AG20443 (cell line): Measurements from ENCODE around the gene DRAM2.
A peak's percentile ranks its signal among the peaks of the same experiment; 100 is the strongest.

Experiments
- DNase-seq: peaks from one replicate; pipeline ENCODE4 v3.0.0; 2012; ENCODE audit warnings: low spot score, mixed read lengths

Gene DRAM2

DNA sequence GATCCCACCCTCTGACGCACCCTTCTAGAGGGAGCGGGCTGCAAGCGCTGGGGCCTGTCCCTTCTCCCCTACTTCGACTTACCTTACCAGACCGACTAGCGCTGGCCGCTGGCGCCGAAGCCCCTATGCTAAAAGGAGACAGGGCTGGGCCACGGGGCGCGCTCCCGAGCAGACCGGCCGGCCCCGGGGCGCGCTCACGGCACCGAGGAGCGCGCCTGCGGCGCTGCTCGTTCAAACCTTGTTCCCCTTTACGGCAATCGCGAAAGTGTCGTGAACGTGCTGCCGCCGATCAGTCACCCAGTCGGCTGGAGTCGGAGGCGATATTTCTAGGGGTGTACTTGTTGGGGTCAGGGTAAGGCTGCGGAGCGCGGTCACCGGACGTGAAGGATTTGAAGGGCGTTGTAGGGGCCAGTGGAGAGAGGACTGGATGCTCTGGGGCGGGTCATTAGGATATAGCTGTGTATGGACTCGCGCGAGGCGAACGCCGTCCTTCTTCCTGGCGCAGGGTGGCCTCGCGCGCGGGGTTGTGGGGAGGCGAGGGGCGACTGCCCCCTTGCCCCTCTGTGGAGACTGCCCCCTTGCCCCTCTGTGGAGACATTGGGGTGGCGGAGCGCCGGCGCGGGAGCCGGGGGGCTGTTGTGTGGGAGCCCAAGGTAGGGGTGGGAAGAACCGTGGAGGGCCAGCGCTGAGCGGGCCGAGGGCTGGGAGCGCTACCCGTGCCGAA is at the start of gene DRAM2, which contains the start of gene CEPT1:
TSS of gene DRAM2 (minus strand) at position 138 of the 724 bp plus-strand sequence. CDS start 8,539 bp downstream, outside the sequence.
TSS of gene CEPT1 (plus strand) at position 268 of the 724 bp plus-strand sequence. CDS start 7,492 bp downstream, outside the sequence.
- DNase-seq, result peak; percentile 97

DNA sequence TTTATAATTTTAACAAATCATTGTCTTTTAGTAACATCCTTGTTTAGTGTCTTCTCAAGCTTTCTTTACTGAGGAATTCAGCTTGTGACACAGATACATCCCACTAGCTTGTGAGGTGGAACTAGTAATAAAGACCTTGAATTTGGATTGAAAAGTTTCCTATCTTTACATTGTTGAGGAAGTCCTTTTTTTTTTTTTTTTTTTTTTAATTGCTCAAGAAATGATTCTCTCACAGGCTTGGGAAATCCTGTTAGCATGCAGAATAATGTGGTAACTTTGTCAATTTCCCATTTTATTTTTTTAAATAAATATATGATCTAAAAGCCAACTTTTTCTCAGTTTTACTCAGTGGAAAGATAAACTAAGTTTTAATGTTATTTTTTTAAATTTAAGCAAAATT is 44.8 kb upstream of the DRAM2 start:
- DNase-seq, result no peak

DNA sequence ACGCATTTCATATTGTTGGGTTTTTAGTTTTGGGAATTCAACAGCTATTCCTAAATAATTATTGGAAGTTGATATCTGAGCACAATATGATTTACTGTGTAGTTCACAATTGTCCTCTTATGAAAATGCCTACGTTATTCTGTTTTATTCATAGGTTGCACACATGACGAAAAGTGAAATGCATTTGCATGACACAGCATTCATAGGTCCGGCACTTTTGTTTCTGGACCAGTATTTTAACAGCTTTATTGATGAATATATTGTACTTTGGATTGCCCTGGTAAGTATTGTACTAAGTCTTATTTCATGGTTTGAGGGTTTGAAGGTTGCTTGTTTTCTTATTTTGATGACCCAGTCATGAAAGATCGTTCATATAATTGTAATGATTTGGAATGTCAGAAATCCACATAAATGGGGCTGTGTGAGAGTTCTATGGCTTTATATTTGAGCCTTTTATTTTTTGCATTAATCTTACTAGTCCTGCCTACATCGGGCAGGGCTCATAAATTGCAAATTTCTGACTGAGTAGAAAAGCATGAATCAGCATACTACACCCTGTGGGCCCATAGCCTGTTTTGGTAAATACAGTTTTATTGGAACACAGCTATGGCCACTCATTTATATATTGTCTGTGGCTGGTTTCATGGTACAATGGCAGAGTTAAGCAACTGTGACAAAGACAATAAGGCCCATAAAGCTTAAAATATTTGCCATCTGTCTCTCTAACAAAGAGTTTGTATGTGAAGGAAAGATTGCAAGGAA is 43.6 kb upstream of the DRAM2 start:
- DNase-seq, result no peak

DNA sequence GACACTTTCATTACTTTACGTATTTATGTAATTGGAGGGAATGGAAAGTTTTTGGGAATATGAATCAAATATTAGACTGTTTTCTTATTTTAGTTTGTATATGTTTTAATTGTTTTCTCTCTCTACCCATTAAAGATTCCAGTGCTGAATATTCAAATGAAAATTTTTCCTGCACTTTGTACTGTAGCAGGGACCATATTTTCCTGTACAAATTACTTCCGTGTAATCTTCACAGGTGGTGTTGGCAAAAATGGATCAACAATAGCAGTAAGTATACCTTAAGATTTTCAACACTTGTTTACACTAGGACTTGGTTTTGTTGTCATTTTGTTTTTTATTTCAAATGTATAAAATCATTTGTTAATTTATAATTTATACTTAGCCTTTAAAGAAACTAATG is 42.2 kb upstream of the DRAM2 start:
- no peak for DNase-seq

DNA sequence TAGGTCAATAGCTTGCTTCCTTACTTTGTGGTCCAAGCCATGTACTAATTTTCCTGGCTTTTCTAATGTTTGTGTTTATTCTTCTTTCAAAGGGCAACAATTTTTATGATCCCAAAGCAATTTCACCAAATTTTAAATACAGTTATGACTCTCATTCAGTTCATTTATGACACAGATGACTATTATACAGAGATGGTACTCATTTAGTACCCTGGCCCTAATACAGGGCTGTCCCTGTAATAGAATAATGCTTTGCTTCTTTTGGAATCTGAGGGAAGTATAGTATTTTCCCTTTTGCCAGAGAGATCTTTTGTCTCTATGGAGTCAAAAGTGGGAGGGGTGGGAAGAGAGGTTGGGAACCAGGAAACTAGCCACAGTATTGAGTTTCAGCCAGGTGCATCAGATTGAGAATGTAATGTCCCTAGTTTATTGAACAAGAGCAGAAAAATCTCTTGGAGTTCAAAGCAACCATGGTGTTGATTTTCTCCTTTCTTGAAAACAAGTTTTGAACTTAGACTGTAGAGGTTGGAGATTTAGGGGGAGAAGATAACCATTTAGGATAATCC is 40.2 kb upstream of the DRAM2 start:
- DNase-seq, result no peak

DNA sequence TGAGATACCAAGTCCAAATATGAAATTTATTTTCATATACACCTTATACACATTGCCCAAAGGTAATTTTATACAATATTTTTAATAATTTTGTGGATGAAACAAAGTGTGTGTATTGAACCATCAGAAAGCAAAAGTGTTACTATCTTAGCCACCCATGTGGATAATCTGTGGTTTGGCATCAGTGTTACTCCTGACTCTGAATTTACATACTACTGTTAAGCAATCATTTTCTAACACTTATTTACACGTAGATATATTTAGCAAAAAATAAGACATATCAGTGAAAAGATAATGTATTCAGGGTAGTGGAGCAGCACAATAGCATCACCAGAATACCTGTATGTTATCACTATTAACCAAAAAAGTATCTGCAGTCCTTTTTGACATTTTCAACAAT is 36.8 kb upstream of the DRAM2 start:
- no peak for DNase-seq

DNA sequence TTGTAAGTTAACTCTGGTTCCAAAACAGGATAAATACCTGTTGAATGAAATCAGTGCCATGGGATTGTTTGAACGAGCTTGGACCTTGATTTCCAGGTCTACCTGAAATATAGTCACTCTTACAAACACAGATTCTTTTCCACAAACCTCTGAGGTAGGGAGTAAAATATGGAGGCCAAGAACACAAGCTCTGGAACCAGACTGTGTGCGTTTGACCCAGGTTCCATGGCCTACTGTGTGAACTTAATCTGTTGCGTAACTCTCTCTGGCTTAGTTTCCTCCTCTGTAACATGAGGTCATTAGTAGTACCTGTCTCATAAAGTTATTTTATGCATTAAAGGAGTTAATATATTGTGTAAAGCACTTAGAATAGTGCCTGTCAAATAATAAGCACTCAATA is 35.5 kb upstream of the DRAM2 start:
- no peak for DNase-seq

DNA sequence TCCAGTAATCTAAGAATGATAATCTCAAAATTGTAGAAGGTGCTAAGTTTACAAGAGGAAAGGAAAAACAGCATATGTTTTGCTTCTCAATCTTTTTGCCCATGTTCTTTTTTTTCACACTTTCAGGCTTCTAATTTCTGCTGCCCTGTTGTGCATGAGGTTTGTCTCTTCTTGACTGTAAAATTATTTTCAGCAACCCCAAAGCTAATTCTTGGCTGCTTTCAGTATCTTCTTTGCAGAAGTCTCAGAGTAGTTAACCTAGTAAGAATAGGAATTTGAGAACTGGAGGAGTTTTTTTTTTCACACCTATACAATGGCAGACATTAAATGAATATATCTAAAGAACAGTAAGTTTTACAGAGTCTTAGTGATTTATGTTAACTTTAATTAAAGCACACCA is 34.2 kb upstream of the DRAM2 start:
- no peak for DNase-seq

DNA sequence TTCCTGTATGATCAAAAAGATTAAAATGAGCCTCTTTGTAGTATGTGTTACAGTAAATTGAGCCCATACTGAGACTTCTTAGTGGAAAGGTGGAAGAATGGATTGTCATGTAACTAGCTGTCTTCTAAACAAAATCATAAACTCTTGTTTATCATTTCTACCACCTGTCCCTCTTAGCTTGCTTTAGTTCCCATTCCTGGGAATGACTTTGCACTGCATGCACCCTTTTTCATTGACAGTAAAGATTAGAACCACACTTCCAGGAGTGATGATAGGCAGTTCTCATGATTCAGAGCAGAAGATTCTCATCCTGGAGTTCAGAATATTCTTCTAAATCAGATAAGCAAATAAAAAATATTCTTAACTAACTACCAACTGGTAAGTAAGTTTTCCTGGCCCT is 32.6 kb upstream of the DRAM2 start:
- no peak for DNase-seq

DNA sequence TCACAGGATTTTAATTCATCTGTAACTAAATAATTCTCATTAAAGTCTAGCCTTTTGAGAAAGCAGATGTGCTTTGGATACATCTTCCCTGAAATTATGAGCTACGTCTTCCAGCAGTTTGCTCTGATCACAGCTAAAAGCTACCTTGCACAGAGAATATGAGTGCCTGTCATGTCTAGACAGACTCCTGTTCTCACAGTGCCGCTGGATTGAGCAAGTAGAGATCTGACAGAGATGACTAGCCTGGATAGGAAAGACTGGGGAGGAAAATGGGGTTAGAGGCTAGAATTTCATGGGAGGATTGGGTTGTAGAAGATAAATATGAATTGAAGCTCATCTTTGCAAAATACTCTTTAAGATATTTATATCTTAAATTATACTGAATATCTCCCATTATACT is 24.3 kb upstream of the DRAM2 start:
- no peak for DNase-seq

DNA sequence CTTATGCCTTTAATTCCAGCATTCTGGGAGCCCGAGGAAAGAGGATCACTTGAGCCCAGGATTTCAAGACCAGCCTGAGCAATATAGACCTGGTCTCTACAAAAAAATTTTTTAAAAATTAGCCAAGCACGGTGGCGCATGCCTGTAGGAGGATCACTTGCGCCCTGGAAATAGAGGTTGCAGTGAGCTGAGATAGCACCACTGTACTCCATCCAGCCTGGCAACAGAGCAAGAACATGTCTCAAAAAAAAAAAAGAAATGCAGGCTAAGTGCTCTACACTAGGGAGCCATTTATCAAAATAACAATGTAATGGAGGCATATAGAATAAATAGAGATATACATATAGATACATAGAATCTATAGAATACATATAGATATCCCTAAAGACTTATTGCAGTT is 23.5 kb upstream of the DRAM2 start:
- no peak for DNase-seq

DNA sequence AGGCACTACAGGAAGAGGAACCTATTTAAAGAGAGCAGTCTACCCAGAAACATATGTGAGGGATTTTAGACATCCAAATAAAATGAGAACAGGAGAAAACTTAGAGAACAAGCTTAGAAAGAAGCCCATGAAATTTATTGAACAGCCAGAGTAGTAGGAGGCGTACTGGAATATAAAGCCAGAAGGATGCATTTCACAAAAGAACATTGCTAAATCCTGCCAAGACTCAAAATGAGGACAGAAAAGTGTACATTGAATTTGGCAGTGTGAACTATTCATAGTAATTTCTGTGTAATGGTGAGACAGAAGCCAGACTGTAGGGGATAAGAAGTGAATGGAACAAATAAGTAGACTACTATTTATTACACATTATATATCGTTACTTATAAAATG is 22.6 kb upstream of the DRAM2 start:
- no peak for DNase-seq

DNA sequence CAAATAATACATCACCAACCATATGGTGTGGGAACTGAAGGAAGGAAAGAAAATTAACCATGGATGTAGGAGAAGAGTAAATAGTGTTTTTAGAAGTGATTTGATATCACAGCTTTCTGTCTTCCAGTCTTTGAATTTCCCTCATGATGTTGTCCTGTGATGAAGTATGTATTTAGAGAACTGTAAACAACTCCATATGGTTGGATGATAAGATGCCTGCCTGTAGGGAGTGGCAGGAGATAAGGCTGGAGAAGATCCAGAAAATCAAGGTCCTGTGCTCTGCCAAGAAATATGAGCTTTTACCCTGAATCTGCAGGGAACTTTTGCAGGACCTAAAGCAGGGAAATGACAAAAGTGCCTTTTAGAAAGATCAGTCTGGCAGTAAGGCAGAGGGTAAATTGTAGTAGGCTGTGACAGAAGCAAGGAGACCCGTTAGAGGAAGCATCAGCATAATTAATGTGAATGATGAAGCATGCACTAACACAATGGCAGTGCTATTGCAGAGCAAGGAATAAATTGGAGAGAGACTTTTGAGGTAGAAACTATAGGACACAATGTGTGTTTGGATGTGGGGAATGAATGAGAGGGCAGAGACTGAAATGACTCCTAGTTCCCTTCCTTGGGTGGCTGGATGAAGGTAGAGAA is 22.1 kb upstream of the DRAM2 start:
- DNase-seq, result no peak

DNA sequence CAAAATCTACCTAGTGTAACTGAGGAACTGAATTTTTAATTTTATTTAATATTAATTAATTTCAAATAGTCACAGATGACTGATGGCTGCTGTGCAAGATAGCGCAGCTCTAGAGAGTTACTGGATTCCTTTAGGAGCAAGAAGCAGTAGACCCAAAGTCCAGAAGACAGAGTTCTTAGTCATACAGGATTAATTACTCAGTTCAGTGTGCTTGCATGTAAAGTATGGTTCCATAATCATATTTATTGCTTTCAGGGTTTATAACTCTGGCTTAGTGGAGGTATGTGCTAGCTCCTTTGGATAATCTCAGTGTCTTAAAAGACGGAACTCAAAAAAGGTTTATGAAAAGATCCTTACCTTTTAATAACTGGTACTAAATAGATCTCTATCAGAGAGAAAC is 17.5 kb upstream of the DRAM2 start:
- no peak for DNase-seq

DNA sequence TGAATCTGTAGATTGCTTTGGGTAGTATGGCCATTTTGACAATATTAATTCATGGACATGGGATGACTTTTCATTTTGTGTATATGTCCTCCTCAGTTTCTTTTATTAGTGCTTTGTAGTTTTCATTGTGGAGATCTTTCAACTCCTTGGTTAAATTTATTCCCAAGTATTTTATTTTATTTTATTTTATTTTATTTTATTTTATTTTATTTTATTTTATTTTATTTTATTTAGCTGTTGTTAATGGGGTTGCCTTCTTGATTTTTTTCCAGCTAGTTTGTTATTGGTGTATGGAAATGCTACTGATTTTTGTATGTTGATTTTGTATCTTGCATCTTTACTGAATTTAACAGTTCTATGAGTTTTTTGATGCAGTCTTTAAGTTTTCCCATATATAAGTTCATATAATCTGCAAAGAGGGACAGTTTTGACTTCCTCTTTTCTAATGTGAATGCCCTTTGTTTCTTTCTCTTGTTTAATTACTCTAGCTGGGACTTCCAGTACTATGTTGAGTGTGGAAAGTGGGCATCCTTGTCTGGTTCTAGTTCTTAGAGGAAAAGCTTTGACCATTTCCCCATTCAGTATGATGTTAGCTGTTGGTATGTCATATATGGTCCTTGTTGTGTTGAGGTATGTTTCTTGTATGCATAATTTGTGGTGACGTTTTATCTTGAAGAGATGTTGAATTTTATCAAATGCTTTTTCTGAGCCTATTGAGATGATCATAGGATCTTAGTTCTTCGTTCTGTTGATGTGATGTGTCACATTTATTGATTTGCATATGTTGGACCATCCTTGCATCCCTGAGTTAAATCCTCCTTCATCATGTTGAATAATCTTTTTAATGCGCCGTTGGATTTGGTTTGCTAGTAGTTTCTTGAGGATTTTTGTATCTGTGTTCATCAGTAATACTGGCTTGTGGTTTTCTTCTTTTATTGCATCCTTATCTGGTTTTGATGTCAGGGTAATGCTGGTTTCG is 14.4 kb upstream of the DRAM2 start:
- DNase-seq, result no peak

DNA sequence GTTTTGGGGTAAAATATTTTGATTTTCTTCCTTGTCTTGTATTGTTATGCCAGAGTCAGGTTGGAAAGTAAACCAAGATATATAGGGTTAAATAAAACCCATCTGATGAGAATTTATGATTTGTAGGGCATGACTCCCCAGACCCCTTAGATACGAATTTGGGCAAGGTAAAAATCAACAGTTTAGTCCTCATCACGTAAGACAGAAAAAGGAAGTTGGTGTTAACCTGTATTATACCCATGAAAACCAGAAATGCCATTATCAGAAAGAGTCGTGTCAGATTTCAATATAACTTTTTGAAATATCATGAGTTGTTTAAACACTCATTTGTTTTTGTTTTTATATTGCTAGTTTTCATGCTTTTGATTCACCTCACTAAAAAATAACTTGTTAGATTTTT is 11.9 kb upstream of the DRAM2 start:
- no peak for DNase-seq

DNA sequence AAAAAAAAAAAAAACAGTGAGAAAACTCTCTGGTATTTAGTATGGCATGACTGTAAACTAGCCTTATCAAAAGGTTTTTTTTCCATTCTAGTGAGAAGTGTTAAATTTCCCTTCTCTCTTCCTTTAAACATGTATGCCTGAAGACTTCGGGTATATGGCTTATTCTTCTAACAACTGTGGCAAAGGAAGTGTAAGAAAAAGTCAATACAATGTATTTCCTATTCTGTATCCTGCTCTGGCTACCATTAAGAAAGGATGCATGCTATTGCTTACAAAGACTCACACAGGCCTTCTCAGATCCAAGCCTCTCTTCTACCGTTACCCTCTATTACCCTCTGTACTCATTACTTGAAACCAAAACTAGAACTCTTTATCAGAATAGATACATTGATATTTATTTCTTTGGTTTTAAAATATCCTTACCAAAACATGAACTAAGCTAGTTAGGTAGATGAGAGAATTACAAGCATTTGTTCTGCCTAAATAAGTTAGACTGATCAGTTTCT is 8.5 kb upstream of the DRAM2 start:
- DNase-seq, result no peak

DNA sequence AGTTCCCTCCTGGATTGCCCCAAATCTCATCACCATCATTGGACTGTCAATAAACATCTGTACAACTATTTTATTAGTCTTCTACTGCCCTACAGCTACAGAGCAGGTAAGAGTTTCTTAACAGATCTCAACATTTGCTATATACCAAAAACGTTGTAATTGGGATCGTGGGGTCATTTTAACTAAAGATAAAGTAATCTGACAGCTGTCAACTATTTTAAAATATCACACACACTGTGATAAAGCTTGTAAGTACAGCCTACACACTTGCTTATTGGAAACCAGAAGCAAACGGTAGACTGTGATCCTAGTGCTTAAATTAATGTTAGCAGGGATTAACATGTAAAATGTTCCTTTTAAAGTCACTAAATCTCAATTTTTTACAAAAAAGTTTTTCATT is 8.1 kb upstream of the DRAM2 start:
- no peak for DNase-seq

DNA sequence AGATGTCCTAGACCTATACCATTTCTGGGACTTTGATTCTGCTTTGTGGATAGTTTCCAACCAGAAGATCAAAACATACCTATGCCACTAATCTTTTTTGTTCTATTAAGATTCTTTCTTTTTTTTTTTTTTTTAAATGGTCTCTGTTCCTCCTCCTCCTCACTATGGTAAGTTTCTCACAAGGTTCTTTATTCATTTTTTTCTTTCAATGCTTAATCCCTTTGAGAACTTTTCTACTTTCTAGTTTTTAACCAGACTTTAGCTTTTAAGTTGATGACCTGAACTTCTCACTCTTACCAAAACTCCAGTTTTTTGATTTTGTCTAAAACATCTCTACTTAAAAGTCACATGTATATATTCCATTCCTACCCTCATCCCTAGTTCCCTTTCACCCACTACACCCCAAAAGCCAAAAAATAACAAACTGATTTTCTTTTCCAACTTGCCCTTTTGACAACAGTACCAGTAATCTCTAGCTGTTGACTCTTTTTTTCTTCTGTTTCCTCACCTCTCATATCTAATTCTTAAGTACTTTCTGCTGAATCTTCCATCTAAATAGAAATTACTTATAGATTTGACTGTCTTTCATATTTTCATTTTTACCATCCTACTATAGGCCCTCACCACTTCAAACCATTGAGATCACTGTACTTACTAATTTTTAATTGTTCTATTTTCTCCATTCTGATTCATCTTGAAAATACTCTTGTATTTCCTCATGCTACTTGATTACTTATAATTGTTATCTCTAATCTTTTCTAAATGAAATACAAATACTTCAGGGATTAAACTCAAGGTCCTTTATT is 6.3 kb upstream of the DRAM2 start:
- DNase-seq, result no peak

DNA sequence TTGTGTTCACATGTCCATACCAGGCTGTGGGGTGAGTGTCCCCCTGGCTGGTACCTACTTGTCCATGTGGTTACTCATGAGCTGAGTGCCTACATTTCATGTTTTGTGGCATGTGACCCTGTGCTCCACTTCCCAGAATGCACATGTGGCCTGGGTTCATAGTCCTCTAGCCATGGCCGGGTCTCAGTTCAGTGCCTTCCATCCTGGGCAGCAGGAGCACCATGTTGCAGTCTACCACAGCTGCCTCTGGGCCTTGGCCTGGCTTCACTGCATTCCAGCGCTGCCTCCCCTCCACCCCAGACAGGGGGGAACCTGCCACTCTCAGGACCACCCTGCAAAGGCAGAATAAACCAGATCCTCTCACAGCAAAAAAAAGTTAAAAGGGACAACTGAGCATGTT is 5.6 kb upstream of the DRAM2 start:
- no peak for DNase-seq
